ENCODE measurements around the gene SLC6A6. TPM values are rescaled to one million over a fixed set of nuclear protein-coding genes. Genes with fewer than 3 reads are reported as not detected.

The SLC6A6 gene
- total RNA-seq, 1 experiment from 2014 or later, result 211 TPM

- TF ChIP-seq FOXP4 (CRISPR knock-in tag; IDR thresholded peaks at IDR 0.05) (no peak), E2F4 (CRISPR knock-in tag; IDR thresholded peaks at IDR 0.05; ENCODE audit: borderline replicate concordance, low read depth) (no peak), TP53 (CRISPR knock-in tag; IDR thresholded peaks at IDR 0.05) (no peak), ATF2 (CRISPR knock-in tag; IDR thresholded peaks at IDR 0.05; ENCODE audit: borderline replicate concordance, low read depth) (no peak), ESRRA (CRISPR knock-in tag; IDR thresholded peaks at IDR 0.05; ENCODE audit: borderline replicate concordance) (no peak), IRF2 (CRISPR knock-in tag; IDR thresholded peaks at IDR 0.05; ENCODE audit: borderline replicate concordance, low read depth) (no peak), SOX15 (CRISPR knock-in tag; IDR thresholded peaks at IDR 0.05) (no peak), HMGA2 (CRISPR knock-in tag; IDR thresholded peaks at IDR 0.05) (no peak), RELA (CRISPR knock-in tag; IDR thresholded peaks at IDR 0.05; ENCODE audit: borderline replicate concordance) (no peak)
- TF ChIP-seq, protein P1, sequence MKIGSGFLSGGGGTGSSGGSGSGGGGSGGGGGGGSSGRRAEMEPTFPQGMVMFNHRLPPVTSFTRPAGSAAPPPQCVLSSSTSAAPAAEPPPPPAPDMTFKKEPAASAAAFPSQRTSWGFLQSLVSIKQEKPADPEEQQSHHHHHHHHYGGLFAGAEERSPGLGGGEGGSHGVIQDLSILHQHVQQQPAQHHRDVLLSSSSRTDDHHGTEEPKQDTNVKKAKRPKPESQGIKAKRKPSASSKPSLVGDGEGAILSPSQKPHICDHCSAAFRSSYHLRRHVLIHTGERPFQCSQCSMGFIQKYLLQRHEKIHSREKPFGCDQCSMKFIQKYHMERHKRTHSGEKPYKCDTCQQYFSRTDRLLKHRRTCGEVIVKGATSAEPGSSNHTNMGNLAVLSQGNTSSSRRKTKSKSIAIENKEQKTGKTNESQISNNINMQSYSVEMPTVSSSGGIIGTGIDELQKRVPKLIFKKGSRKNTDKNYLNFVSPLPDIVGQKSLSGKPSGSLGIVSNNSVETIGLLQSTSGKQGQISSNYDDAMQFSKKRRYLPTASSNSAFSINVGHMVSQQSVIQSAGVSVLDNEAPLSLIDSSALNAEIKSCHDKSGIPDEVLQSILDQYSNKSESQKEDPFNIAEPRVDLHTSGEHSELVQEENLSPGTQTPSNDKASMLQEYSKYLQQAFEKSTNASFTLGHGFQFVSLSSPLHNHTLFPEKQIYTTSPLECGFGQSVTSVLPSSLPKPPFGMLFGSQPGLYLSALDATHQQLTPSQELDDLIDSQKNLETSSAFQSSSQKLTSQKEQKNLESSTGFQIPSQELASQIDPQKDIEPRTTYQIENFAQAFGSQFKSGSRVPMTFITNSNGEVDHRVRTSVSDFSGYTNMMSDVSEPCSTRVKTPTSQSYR (CRISPR knock-in tag; IDR thresholded peaks at IDR 0.05), result no peak
- TF ChIP-seq, protein P2, sequence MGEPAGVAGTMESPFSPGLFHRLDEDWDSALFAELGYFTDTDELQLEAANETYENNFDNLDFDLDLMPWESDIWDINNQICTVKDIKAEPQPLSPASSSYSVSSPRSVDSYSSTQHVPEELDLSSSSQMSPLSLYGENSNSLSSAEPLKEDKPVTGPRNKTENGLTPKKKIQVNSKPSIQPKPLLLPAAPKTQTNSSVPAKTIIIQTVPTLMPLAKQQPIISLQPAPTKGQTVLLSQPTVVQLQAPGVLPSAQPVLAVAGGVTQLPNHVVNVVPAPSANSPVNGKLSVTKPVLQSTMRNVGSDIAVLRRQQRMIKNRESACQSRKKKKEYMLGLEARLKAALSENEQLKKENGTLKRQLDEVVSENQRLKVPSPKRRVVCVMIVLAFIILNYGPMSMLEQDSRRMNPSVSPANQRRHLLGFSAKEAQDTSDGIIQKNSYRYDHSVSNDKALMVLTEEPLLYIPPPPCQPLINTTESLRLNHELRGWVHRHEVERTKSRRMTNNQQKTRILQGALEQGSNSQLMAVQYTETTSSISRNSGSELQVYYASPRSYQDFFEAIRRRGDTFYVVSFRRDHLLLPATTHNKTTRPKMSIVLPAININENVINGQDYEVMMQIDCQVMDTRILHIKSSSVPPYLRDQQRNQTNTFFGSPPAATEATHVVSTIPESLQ (CRISPR knock-in tag; IDR thresholded peaks at IDR 0.05), result no peak
Measured at GRCh38 chr3:14375192-14375591, 27.2 kb upstream of the SLC6A6 start (continued).

DNA sequence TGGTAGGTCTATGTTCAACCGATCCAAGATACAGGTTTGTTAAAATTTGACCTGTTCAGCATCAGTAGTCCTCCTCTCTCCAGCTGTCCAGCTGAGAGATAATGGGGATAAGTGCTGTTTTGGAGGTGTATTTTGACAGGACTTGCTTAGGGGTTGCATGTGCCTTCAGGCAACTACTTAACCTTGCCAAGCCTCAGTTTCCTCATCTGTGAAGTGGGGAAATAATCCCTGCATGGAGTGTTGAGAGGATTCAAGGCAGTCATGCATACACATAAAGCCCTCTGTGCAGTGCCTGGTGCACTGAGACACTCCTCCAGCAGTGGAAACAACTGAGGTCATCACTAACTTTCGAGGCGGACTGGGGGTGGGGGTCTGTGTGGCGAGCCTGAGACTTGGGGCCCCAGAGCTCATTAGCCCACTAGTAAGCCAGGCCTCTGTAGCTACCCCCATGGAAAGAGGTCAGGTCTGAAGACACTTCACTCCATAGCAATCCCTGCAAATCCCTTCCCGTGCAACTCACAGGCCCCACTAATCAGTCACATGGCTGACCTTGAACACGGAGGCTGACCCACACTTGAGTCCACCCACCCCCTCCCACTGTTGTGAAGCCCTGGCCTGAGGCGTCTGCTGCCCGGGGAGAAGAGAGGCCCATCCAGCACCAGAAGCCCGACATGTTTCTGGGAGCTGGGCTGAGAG, 25.9 kb upstream of the SLC6A6 start:
- Mint-ChIP-seq H3K27me3 (ENCODE audit: low read depth) (no peaks in the 10 kb centered on the region), H3K36me3 (no peaks in the 10 kb centered on the region), H3K9me3 (no peaks in the 10 kb centered on the region), H3K27ac (no peak overlapping the region), H3K4me3 (no peak overlapping the region), H3K4me1 (peaks cover 19% of the 10 kb centered on the region)
- POLR2A ChIA-PET, result no interaction called here
- DNase-seq (ENCODE audit: low spot score) (no peak), ATAC-seq (no peak)
- CTCF ChIA-PET, result interaction anchor here (1.4 to 2.1 kb wide), 4 partner anchors 22 to 172 kb away, joined by 3 to 7 read pairs (median 3); no protein-coding TSS in a partner anchor
- TF ChIP-seq E2F1 (CRISPR knock-in tag; IDR thresholded peaks at IDR 0.05) (no peak), FOXK1 (CRISPR knock-in tag; IDR thresholded peaks at IDR 0.05) (no peak), ATF1 (CRISPR knock-in tag; IDR thresholded peaks at IDR 0.05) (no peak), TCF7 (CRISPR knock-in tag; IDR thresholded peaks at IDR 0.05; ENCODE audit: low read depth) (no peak), FOXP4 (CRISPR knock-in tag; IDR thresholded peaks at IDR 0.05) (no peak), OVOL2 (CRISPR knock-in tag; IDR thresholded peaks at IDR 0.05; ENCODE audit: borderline replicate concordance) (no peak), USF2 (CRISPR knock-in tag; IDR thresholded peaks at IDR 0.05) (no peak), ETV6 (CRISPR knock-in tag; IDR thresholded peaks at IDR 0.05) (no peak), ZNF425 (CRISPR knock-in tag; conservative IDR thresholded peaks at IDR 0.05) (no peak)
